Muscle layer of colon (tissue), 2 donors: ENCODE results near the gene TNIK.
"Not testable (repeated sequence)": the region's sequence is repeated elsewhere in the genome, so short reads cannot be mapped to it uniquely, and the experiment has no call there.

Source experiments
- H3K27ac ChIP-seq: one replicate; pipeline ENCODE4 v1.7.0; 2013; ENCODE audit warnings: low read depth, mild to moderate bottlenecking, low read length, moderate library complexity
- H3K27me3 ChIP-seq, 2 donors: one replicate each; pipeline ENCODE4 v1.7.0; 2013; ENCODE audit warnings: low read length in 2 of 2, mild to moderate bottlenecking in 2 of 2; ENCODE audit not compliant: insufficient read depth in 2 of 2, control insufficient read depth in 1 of 2
- H3K36me3 ChIP-seq: one replicate; pipeline ENCODE4 v1.7.0; 2013; ENCODE audit warnings: mild to moderate bottlenecking, low read length; ENCODE audit not compliant: insufficient read depth
- H3K4me1 ChIP-seq: one replicate; pipeline ENCODE4 v1.7.0; 2013; ENCODE audit warnings: mild to moderate bottlenecking, low read length; ENCODE audit not compliant: insufficient read depth
- H3K4me3 ChIP-seq, 2 donors: one replicate each; pipeline ENCODE4 v1.7.0; 2013; ENCODE audit warnings: low read length in 2 of 2, low read depth in 1 of 2, mild to moderate bottlenecking in 1 of 2, moderate library complexity in 1 of 2
- H3K9ac ChIP-seq: one replicate; pipeline ENCODE4 v1.7.0; 2013; ENCODE audit warnings: low read length
- H3K9me3 ChIP-seq: one replicate; pipeline ENCODE4 v1.7.0; 2013; ENCODE audit warnings: mild to moderate bottlenecking, low read length
- donor health status: abdominal sarcoma.
- donor health status: Adenocarcinoma of cecum.

TNIK gene

GRCh38 chr3:171430530-171430929 is 29.7 kb downstream of the TNIK start:
- Histone ChIP-seq H3K9ac (no peak overlapping the region), H3K4me1 (peaks cover 3% of the 10 kb centered on the region), H3K27ac (no peak overlapping the region), H3K4me3 (no peak overlapping the region), H3K27me3 (no peaks in the 10 kb centered on the region), H3K36me3 (no peaks in the 10 kb centered on the region), H3K9me3 (no peaks in the 10 kb centered on the region)

- peaks cover 3% of the 10 kb centered on the region for H3K4me1 ChIP-seq
- no peaks in the 10 kb centered on the region for H3K36me3 ChIP-seq
- H3K27me3 ChIP-seq, result no peaks in the 10 kb centered on the region
- H3K9ac ChIP-seq, result no peak overlapping the region
- no peak overlapping the region for H3K27ac ChIP-seq
- no peaks in the 10 kb centered on the region for H3K9me3 ChIP-seq
- H3K4me3 ChIP-seq, result no peak overlapping the region
Measured at GRCh38 chr3:171429635-171430034, 30.6 kb downstream of the TNIK start.

GRCh38 chr3:171428892-171429291 is 31.3 kb downstream of the TNIK start:
- H3K9me3 ChIP-seq, result no peaks in the 10 kb centered on the region
- no peaks in the 10 kb centered on the region for H3K36me3 ChIP-seq
- H3K27me3 ChIP-seq, result no peaks in the 10 kb centered on the region
- H3K27ac ChIP-seq, result no peak overlapping the region
- no peak overlapping the region for H3K9ac ChIP-seq
- H3K4me1 ChIP-seq, result peaks cover 3% of the 10 kb centered on the region
- no peak overlapping the region for H3K4me3 ChIP-seq

GRCh38 chr3:171428321-171428787 is 31.9 kb downstream of the TNIK start:
- Histone ChIP-seq H3K4me3 (no peak overlapping the region), H3K27me3 (no peaks in the 10 kb centered on the region), H3K27ac (no peak overlapping the region), H3K36me3 (no peaks in the 10 kb centered on the region), H3K4me1 (peaks cover 3% of the 10 kb centered on the region), H3K9ac (no peak overlapping the region), H3K9me3 (no peaks in the 10 kb centered on the region)

- H3K9ac ChIP-seq, result no peak overlapping the region
- H3K4me1 ChIP-seq, result peaks cover 3% of the 10 kb centered on the region
- H3K9me3 ChIP-seq, result no peaks in the 10 kb centered on the region
- no peak overlapping the region for H3K27ac ChIP-seq
- no peaks in the 10 kb centered on the region for H3K36me3 ChIP-seq
- H3K27me3 ChIP-seq, result no peaks in the 10 kb centered on the region
- H3K4me3 ChIP-seq, result no peak overlapping the region
Measured at GRCh38 chr3:171427771-171428320, 32.4 kb downstream of the TNIK start.

GRCh38 chr3:171424063-171424462 is 36.1 kb downstream of the TNIK start:
- not testable (repeated sequence) for H3K4me1 ChIP-seq, H3K9ac ChIP-seq, H3K27ac ChIP-seq, H3K27me3 ChIP-seq, H3K9me3 ChIP-seq, H3K36me3 ChIP-seq, H3K4me3 ChIP-seq

GRCh38 chr3:171422855-171423254 is 37.4 kb downstream of the TNIK start:
- H3K4me3 ChIP-seq, H3K9ac ChIP-seq, H3K9me3 ChIP-seq, H3K36me3 ChIP-seq, H3K27ac ChIP-seq, H3K27me3 ChIP-seq, H3K4me1 ChIP-seq: not testable (repeated sequence)

- no peak overlapping the region for H3K27ac ChIP-seq
- no peaks in the 10 kb centered on the region for H3K9me3 ChIP-seq
- H3K4me3 ChIP-seq, result no peak overlapping the region
- H3K4me1 ChIP-seq, result peaks cover 15% of the 10 kb centered on the region
- no peak overlapping the region for H3K9ac ChIP-seq
- no peaks in the 10 kb centered on the region for H3K36me3 ChIP-seq
- no peaks in the 10 kb centered on the region for H3K27me3 ChIP-seq
Measured at GRCh38 chr3:171420667-171421066, 39.5 kb downstream of the TNIK start.

GRCh38 chr3:171419457-171419856 is 40.7 kb downstream of the TNIK start:
- Histone ChIP-seq H3K9me3 (no peaks in the 10 kb centered on the region), H3K4me3 (no peak overlapping the region), H3K36me3 (no peaks in the 10 kb centered on the region), H3K27ac (no peak overlapping the region), H3K27me3 (no peaks in the 10 kb centered on the region), H3K9ac (no peak overlapping the region), H3K4me1 (peaks cover 15% of the 10 kb centered on the region)

- no peaks in the 10 kb centered on the region for H3K36me3 ChIP-seq
- H3K27ac ChIP-seq, result no peak overlapping the region
- H3K4me3 ChIP-seq, result no peak overlapping the region
- no peaks in the 10 kb centered on the region for H3K9me3 ChIP-seq
- peaks cover 15% of the 10 kb centered on the region for H3K4me1 ChIP-seq
- no peak overlapping the region for H3K9ac ChIP-seq
- H3K27me3 ChIP-seq, result no peaks in the 10 kb centered on the region
Measured at GRCh38 chr3:171417813-171418212, 42.4 kb downstream of the TNIK start.

GRCh38 chr3:171417137-171417536 is 43.1 kb downstream of the TNIK start:
- Histone ChIP-seq H3K9me3 (no peaks in the 10 kb centered on the region), H3K4me1 (peaks cover 15% of the 10 kb centered on the region), H3K4me3 (no peak overlapping the region), H3K9ac (no peak overlapping the region), H3K36me3 (no peaks in the 10 kb centered on the region), H3K27me3 (no peaks in the 10 kb centered on the region), H3K27ac (no peak overlapping the region)

- Histone ChIP-seq H3K36me3 (no peaks in the 10 kb centered on the region), H3K27me3 (no peaks in the 10 kb centered on the region), H3K9ac (no peak overlapping the region), H3K4me1 (peaks cover 15% of the 10 kb centered on the region), H3K9me3 (no peaks in the 10 kb centered on the region), H3K4me3 (no peak overlapping the region), H3K27ac (no peak overlapping the region)
Measured at GRCh38 chr3:171416666-171417065, 43.5 kb downstream of the TNIK start.
